ENCODE results near the gene UGT1A6. TPM values are rescaled to one million over a fixed set of nuclear protein-coding genes. Genes with fewer than 3 reads are reported as not detected.

The UGT1A6 gene
- total RNA-seq, 1 donor from 2014 or later = not detected

GRCh38 chr2:233756429-233757081, 63.9 kb downstream of the UGT1A6 start:
- DNase-seq (ENCODE audit: missing footprints) (no peak), ATAC-seq (no peak)
- intact Hi-C loops (cut with DNase I) = no loop called here

DNA sequence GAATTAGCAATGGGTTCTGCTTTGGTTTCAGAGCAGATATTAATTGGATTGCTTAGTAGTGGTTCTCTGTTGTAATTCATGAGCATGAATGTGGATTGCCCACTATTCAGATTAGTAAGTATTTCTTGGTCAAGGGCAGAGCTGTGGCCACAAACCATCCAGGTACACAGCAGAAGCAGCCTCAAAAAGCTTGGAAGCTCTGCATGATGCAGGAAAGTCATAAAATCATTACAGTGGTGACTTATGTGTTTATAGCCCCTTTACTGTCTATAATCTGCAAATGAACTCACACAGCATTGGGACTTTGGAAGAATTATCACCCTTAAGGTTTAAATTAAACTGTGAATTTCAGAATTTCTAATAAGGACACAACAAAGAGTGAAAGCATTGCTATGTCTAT, 65.5 kb downstream of the UGT1A6 start:
- DNase-seq (ENCODE audit: missing footprints) (no peak), ATAC-seq (no peak)
- intact Hi-C loops (cut with DNase I) = no loop called here

GRCh38 chr2:233758849-233759248, 66.2 kb downstream of the UGT1A6 start:
- DNase-seq (ENCODE audit: missing footprints) (no peak), ATAC-seq (no peak)
- intact Hi-C loops (cut with DNase I) = no loop called here

DNA sequence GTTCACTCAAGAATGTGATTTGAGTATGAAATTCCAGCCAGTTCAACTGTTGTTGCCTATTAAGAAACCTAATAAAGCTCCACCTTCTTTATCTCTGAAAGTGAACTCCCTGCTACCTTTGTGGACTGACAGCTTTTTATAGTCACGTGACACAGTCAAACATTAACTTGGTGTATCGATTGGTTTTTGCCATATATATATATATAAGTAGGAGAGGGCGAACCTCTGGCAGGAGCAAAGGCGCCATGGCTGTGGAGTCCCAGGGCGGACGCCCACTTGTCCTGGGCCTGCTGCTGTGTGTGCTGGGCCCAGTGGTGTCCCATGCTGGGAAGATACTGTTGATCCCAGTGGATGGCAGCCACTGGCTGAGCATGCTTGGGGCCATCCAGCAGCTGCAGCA, 67.4 kb downstream of the UGT1A6 start, which contains the start of gene UGT1A1:
Gene UGT1A1, plus strand, starts transcription at position 228 of the 400 bp plus-strand sequence. Its CDS starts 18 bp downstream, at position 246.
- DNase-seq (ENCODE audit: missing footprints) (no peak), ATAC-seq (no peak)

DNA sequence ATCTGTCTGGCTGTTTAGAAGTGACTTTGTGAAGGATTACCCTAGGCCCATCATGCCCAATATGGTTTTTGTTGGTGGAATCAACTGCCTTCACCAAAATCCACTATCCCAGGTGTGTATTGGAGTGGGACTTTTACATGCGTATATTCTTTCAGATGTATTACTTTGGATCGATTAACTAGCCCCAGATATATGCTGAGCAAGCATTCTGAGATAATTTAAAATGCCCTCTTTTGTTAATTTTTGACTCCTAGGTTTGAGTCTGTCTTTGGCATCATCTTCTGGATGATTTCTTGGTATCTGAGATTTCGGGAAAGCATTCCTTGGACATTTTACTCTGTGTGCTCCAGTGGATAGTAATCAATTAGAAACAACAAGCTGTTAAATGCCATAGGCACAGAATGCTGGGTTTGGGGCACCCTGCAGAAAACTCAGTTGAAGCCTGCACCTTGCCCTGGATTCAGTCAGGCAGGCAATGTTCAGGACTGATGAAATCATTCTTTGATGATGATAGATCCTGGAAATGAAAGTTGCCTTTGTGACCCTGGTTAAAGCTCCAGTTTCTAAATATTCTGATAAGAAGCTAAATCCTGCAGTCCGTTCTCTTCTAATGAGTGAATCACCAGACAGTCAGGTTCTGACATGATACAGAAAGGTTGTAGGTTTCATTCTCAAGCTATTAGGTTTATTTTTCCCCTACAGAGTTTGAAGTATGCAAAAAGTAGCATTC, 68.5 kb downstream of the UGT1A6 start:
- intact Hi-C loops (cut with DNase I) = no loop called here
- ATAC-seq = no peak
- no peak for DNase-seq (ENCODE audit: missing footprints)

More for the DNA sequence above, 67.4 kb downstream of the UGT1A6 start, which contains the start of gene UGT1A1:
- intact Hi-C loops (cut with DNase I) = no loop called here

- ATAC-seq (no peak), DNase-seq (ENCODE audit: missing footprints) (no peak)
- intact Hi-C loops (cut with DNase I) = no loop called here
These were observed 71.6 kb downstream of the UGT1A6 start for GRCh38 chr2:233764264-233764663.

GRCh38 chr2:233764761-233765160, 72.1 kb downstream of the UGT1A6 start:
- DNase-seq (ENCODE audit: missing footprints) (no peak), ATAC-seq (no peak)
- intact Hi-C loops (cut with DNase I) = no loop called here

GRCh38 chr2:233766416-233766815, 73.7 kb downstream of the UGT1A6 start:
- no peak for DNase-seq (ENCODE audit: missing footprints)
- intact Hi-C loops (cut with DNase I) = no loop called here
- ATAC-seq = no peak

DNA sequence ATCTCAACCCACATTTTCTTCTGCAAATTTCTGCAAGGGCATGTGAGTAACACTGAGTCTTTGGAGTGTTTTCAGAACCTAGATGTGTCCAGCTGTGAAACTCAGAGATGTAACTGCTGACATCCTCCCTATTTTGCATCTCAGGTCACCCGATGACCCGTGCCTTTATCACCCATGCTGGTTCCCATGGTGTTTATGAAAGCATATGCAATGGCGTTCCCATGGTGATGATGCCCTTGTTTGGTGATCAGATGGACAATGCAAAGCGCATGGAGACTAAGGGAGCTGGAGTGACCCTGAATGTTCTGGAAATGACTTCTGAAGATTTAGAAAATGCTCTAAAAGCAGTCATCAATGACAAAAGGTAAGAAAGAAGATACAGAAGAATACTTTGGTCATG, 75.4 kb downstream of the UGT1A6 start:
- intact Hi-C loops (cut with DNase I) = no loop called here
- no peak for DNase-seq (ENCODE audit: missing footprints)
- no peak for ATAC-seq

- no peak for ATAC-seq
- intact Hi-C loops (cut with DNase I) = no loop called here
- DNase-seq (ENCODE audit: missing footprints) = no peak
These were observed 76.6 kb downstream of the UGT1A6 start for GRCh38 chr2:233769260-233769659.

DNA sequence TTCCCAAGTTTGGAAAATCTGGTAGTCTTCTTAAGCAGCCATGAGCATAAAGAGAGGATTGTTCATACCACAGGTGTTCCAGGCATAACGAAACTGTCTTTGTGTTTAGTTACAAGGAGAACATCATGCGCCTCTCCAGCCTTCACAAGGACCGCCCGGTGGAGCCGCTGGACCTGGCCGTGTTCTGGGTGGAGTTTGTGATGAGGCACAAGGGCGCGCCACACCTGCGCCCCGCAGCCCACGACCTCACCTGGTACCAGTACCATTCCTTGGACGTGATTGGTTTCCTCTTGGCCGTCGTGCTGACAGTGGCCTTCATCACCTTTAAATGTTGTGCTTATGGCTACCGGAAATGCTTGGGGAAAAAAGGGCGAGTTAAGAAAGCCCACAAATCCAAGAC, 79.5 kb downstream of the UGT1A6 start:
- intact Hi-C loops (cut with DNase I) = no loop called here
- ATAC-seq = no peak
- DNase-seq (ENCODE audit: missing footprints) = no peak

DNA sequence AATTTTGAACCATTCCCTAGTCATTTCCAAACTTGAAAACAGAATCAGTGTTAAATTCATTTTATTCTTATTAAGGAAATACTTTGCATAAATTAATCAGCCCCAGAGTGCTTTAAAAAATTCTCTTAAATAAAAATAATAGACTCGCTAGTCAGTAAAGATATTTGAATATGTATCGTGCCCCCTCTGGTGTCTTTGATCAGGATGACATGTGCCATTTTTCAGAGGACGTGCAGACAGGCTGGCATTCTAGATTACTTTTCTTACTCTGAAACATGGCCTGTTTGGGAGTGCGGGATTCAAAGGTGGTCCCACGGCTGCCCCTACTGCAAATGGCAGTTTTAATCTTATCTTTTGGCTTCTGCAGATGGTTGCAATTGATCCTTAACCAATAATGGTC, 79.9 kb downstream of the UGT1A6 start:
- intact Hi-C loops (cut with DNase I) = no loop called here
- no peak for ATAC-seq
- DNase-seq (ENCODE audit: missing footprints) = no peak

GRCh38 chr2:233773854-233774253, 81.2 kb downstream of the UGT1A6 start:
- intact Hi-C loops (cut with DNase I) = no loop called here
- no peak for DNase-seq (ENCODE audit: missing footprints)
- ATAC-seq = no peak

DNA sequence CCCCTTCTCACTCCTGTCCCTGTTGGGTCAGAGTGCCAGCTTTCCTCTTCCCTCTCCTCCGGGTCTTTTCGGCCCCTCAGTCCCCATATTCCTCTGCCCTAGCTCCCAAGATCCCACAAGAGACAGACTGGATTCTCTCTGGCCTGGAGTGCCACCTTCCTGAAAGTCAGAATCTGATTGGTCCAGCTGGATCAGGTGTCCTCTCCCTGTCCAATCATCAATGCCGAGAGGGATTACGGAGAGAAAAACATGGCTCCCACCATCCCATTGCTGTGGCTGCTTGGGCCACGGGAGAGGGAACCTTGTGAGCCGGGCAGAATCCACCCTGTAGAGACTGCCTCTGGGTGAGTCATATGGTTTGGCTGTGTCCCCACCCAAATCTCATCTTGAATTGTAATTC, 82.7 kb downstream of the UGT1A6 start:
- intact Hi-C loops (cut with DNase I) = no loop called here
- ATAC-seq (no peak), DNase-seq (ENCODE audit: missing footprints) (no peak)

DNA sequence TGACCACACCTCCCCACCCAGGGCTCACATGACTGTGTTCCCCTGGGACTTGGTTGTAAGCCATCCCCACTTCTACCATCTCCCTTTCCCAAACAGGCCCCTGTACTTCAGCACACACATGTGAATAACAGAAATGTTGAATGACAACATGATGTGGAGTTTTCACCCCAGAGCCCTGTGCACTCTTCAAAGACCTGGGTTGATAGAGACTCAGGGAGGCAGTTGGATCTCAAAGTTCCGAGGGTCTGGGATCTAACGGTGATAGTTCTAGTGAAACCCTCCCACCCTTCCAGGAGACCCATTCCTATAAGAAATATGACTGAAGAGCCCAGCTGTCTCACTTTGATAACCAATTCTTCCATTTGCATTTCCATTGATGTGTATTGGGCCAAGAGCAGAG, 85.3 kb downstream of the UGT1A6 start, which contains the start of gene MROH2A:
Gene MROH2A, plus strand, starts transcription at position 301 of the 400 bp plus-strand sequence. CDS start 1,029 bp downstream, outside the sequence.
- intact Hi-C loops (cut with DNase I) = no loop called here
- no peak for ATAC-seq

DNA sequence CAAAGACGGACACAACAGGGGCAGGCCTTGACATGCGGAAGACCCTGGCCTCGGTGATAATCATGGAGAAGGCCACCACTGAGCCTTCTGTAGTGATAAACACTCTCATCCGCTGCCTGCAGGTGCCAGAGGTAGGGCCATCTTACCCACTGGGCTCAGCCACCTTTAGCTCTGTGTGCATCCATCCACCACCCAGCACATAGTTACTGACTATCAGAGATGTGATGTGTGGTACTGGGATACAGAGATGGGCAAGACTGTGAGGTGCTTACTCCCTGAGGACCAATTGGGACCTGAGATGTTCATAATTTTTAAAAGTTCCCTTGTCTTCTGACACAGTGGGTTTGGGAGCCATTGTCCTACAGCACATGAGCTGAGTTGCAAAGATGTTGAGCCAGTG, 87.0 kb downstream of the UGT1A6 start:
- intact Hi-C loops (cut with DNase I) = no loop called here
- no peak for DNase-seq (ENCODE audit: missing footprints)
- ATAC-seq = no peak

More for the DNA sequence above, 85.3 kb downstream of the UGT1A6 start, which contains the start of gene MROH2A:
- DNase-seq (ENCODE audit: missing footprints) = no peak

DNA sequence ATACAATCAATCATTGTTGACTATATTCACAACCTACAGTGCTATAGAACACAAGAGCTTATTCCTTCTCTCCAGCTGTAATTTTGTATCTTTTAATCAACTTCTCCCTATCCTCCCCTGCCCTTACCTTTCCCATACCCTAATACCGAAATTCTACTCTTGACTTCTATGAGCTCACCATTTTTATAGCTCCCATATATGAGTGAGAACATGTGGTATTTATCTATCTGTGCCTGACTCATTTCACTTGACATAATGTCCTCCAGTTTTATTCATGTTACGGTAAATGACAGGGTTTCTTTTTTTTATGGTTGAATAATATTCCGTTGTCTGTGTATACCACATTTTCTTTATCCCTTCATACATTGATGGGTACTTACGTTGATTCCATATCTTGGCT, 88.1 kb downstream of the UGT1A6 start:
- ATAC-seq (no peak), DNase-seq (ENCODE audit: missing footprints) (no peak)
- intact Hi-C loops (cut with DNase I) = no loop called here

DNA sequence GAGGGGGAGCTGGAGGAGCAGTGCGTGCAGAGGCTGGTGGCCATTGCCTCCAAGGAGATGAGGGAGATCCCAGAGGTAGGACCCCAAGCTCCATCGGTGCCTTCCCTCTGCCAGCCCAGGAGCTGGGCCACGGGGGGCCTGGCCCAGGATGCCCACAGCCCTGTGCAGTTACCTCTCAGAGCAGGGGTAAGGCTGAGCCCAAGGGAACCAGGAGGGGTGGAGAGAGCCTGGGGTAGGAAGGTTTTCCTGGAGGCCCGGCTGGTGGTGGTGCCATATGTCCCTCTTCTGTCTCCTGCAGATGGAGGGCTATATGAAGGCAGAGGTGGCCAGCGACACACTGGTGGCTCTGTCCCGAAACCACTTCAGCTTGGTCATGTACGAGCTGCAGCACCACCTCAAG, 96.9 kb downstream of the UGT1A6 start:
- DNase-seq (ENCODE audit: missing footprints) = no peak

DNA sequence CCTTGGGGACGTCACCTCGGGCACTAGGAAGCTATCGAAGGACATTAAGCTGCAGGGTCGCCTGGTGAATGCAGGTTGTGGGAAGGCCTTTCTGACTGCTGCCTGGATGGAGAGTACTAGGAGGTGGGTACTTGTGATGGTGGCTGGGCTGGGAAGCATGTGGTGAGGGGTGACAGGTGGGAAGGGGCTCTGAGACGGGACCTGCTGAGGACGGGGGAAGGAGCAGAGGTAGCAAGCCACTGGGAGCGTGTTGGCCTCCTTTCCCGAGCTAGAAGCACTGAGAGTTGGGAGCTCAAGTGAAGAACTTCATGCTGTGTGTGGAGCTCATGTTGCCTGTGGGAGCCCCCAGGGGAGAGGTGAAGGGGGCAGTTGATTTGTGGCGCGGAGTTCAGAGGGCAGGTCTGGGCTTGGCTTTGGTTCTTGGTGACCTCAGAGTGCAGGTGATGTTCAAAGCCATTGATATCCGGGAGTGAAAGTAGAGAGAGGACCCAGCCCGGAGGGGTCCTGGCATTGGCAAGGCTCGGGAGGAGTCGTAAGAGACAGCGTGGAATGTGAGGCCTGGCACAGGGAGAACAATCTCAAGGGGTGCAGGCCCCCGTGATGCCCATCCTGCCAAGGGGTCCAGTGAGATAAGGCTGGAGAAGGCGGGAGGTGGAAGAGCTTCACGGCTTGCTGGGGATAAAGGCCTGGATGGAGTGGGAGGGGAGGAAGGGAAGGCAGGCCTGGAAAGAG, 98.6 kb downstream of the UGT1A6 start:
- intact Hi-C loops (cut with DNase I) = no loop called here
- DNase-seq (ENCODE audit: missing footprints) = no peak
- ATAC-seq = no peak

More for the DNA sequence above, 96.9 kb downstream of the UGT1A6 start:
- intact Hi-C loops (cut with DNase I) = no loop called here
- ATAC-seq = no peak

DNA sequence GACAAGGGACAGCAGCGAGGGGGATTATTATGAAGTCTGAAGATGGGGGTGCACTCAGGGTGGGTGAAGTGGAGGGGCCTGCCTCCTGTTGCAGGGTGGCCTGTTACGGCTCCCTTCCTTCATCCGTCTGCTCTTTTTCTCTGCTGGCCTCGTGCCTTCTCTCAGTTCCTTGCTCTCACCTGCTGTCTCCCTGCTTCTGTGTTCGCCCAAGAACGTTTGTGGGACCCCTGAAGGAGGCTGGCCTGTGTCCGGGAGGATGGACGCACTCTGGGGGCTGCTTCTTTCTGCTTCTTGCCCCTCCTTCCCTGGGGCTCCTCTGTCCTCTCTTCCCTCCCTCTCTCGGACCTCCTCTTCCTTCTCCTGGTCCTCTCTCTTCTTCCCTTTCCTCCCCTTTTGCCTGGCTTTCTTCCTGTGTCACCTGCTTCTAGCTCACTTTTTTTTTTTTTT, 99.2 kb downstream of the UGT1A6 start:
- DNase-seq (ENCODE audit: missing footprints) (no peak), ATAC-seq (no peak)
- intact Hi-C loops (cut with DNase I) = no loop called here

All from Right ventricle myocardium inferior (tissue), 1 donor.